Bronchus fibroblast of lung (primary cell): ENCODE measurements around the gene SERF1A. TPM values are rescaled to one million over a fixed set of nuclear protein-coding genes. Genes with fewer than 3 reads are reported as not detected.

ENCODE experiments used
- total RNA-seq: library from RNA; depleted of rRNA; stranded (reverse); fragments of >200 nt; gene quantifications from 2 replicates; pipeline ENCODE4 v1.2.3, GENCODE V29; 2015

Gene SERF1A
- 1.5 and 5.2 TPM in 2 replicates for total RNA-seq

DNA sequence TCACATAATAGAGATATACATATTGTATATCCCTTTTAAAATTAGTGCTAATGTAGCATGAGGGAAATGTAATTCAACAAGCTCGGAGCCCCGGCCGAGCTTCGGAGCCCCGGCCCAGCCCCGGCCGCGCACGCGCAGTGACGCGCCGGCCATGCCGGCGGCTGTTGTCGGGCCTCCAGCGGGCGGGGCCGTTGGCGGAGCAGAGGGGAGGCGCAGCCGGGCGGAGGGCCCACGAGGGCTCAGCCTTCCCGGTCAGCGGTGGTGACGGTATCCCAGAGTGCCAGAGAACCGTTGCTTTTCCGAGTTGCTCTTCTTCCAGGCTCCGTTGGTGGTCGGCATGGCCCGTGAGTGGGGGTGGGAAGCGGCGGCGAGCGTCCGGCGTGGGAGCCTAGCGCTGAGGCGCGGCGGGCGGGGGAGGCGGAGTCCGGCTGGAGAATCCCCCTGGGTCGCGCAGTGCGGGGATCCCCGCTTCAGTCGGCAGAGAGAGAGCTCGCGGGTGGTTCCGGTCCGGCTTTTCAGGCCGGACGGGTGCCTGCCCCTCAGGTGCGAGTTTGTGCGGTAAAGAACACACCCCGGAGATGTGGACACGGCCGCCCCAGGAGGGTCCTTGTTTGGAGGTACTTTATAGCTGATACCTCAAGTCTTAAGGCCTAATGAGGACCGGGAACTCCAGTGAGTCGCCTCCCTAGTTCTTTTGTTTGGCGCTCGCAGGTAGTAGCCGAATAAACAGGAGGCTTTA, at the start of gene SERF1A:
SERF1A (plus strand) TSS at position 137 of the 739 bp plus-strand sequence; CDS start at position 338, 201 bp downstream.

Other genes starting within 250 kb of the SERF1A start
- gene SMN1, start 24.4 kb downstream of the SERF1A start, total RNA-seq: 27.9 and 28.7 TPM in 2 replicates
- gene NAIP, start 124.7 kb downstream of the SERF1A start, total RNA-seq: 0.89 and 2.0 TPM in 2 replicates
- gene GTF2H2, start 167.0 kb downstream of the SERF1A start, total RNA-seq: 11.7 and 16.3 TPM in 2 replicates